Upper lobe of right lung (tissue), 1 donor: ENCODE measurements around the gene CRYL1. TPM values are rescaled to one million over a fixed set of nuclear protein-coding genes. Genes with fewer than 3 reads are reported as not detected.
"Not testable (repeated sequence)": the region's sequence is repeated elsewhere in the genome, so short reads cannot be mapped to it uniquely, and the experiment has no call there.

Experiments used
- ATAC-seq: fragments of 200-7000 bp; cut with Tn5 transposase; one replicate; pipeline ENCODE4 v1.9.1; 2020; ENCODE audit warnings: mild to moderate bottlenecking, moderate library complexity
- DNase-seq: peaks from one replicate; pipeline ENCODE4 v3.0.0-alpha.2; 2020
- H3K27ac ChIP-seq: fragments of 200-600 bp; one replicate; pipeline ENCODE4 v1.8.0; 2022
- H3K27me3 ChIP-seq: fragments of 200-600 bp; one replicate; pipeline ENCODE4 v1.8.0; 2022; ENCODE audit warnings: mild to moderate bottlenecking
- H3K36me3 ChIP-seq: fragments of 200-600 bp; one replicate; pipeline ENCODE4 v1.8.0; 2022
- H3K4me1 ChIP-seq: fragments of 200-600 bp; one replicate; pipeline ENCODE4 v1.8.0; 2022
- H3K4me3 ChIP-seq: fragments of 200-600 bp; one replicate; pipeline ENCODE4 v1.8.0; 2022; ENCODE audit warnings: mild to moderate bottlenecking
- H3K9me3 ChIP-seq: fragments of 200-600 bp; one replicate; pipeline ENCODE4 v1.8.0; 2022
- intact Hi-C: fragments of 100-400 bp; cut with DNase I; formaldehyde crosslinking; loops from one replicate; pipeline ENCODE4 v1.11.0; 2022
- total RNA-seq: library from RNA; stranded (reverse); fragmentation: NEBNext Ultra II Directional; extraction: Animal tissue kit (Norgen Biotek cat#: 25700); gene quantifications from one replicate; pipeline ENCODE4 v1.2.1, GENCODE V29; 2021
- TF ChIP-seq, protein P1 (sequence below): fragments of 200-600 bp; IDR thresholded peaks from one replicate; pipeline ENCODE4 v1.8.0; 2022; ENCODE audit warnings: antibody characterized with exemption
- donor health status: DM: no; HTN: yes; CAD: no; lungs with severe emphysema.

Gene CRYL1
- total RNA-seq, 1 donor from 2014 or later, result 28.5 TPM

DNA sequence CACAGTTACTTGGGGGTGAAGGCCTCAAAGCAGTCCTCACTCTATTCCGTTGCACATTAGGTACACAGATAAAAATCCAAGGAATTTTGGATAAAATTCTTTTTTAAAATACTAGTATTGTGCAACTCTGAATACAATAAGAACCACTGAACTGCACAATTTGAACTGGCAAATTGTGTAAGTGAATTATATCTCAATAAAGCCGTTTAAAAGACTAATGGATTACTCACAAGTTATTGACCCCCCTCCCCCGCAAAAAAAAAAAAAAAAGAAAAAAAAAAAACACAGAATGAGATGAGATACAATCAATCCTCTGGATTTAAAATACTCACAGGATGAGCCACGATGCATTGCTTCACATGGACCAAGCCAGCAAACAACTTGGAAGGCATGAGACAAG lies 86.4 kb downstream of the CRYL1 start:
- Histone ChIP-seq H3K4me3 (no peak overlapping the region), H3K9me3 (no peaks in the 10 kb centered on the region), H3K27ac (no peak overlapping the region), H3K36me3 (no peaks in the 10 kb centered on the region), H3K27me3 (no peaks in the 10 kb centered on the region), H3K4me1 (no peaks in the 10 kb centered on the region)
- TF ChIP-seq, protein P1, sequence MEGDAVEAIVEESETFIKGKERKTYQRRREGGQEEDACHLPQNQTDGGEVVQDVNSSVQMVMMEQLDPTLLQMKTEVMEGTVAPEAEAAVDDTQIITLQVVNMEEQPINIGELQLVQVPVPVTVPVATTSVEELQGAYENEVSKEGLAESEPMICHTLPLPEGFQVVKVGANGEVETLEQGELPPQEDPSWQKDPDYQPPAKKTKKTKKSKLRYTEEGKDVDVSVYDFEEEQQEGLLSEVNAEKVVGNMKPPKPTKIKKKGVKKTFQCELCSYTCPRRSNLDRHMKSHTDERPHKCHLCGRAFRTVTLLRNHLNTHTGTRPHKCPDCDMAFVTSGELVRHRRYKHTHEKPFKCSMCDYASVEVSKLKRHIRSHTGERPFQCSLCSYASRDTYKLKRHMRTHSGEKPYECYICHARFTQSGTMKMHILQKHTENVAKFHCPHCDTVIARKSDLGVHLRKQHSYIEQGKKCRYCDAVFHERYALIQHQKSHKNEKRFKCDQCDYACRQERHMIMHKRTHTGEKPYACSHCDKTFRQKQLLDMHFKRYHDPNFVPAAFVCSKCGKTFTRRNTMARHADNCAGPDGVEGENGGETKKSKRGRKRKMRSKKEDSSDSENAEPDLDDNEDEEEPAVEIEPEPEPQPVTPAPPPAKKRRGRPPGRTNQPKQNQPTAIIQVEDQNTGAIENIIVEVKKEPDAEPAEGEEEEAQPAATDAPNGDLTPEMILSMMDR, result no peak
- ATAC-seq (no peak), DNase-seq (no peak)
- intact Hi-C loops, result no loop called here

DNA sequence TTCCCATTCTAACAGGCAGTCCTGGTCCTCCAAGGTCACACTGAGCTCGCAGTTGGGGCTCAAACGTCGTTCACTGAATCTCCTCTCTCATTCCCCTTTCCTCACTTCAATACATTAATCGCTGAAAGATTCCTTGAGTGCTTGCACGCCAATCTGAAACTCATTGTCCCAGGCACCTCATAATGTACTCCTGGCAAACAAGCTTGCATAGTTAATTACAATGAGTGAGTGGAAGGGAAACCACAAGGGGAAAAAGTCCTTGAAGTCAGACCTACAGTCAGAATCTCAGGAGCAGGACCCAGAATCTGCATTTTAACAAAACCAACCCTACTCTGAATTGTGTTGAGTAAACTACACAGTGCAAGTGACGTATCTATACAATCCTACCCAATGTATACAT lies 86.9 kb downstream of the CRYL1 start:
- intact Hi-C loops, result no loop called here
- ATAC-seq, result no peak
- H3K4me1 ChIP-seq, result no peaks in the 10 kb centered on the region

DNA sequence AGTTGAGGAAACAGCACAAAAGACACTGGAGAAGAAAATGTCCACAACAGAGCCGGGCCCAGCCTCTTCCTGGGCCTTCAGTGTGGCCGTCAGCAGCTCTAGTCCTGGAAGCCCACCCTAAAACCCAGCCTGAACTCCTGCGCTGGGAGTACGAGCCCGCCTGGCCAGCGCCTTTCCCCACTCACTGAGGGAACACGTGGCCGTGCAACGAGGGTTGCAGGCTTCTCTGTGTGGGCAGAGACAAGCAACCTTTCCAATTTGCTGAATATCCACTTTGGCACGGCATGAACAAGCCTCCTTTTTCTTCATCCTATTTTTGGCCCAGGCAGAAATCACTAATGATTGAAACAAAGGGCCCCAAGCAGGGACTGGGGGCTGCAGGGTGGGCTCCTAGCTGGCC lies 89.2 kb downstream of the CRYL1 start:
- TF ChIP-seq, protein P1, result no peak
- H3K27me3 ChIP-seq, result no peaks in the 10 kb centered on the region
- no peaks in the 10 kb centered on the region for H3K9me3 ChIP-seq
- H3K36me3 ChIP-seq, result peaks cover 5% of the 10 kb centered on the region
- no peak for DNase-seq
- H3K4me3 ChIP-seq, result no peak overlapping the region
- no peaks in the 10 kb centered on the region for H3K4me1 ChIP-seq
- no peak for ATAC-seq
- intact Hi-C loops, result no loop called here
- no peak overlapping the region for H3K27ac ChIP-seq

More for the DNA sequence above, 86.9 kb downstream of the CRYL1 start:
- Histone ChIP-seq H3K9me3 (no peaks in the 10 kb centered on the region), H3K27ac (no peak overlapping the region), H3K27me3 (no peaks in the 10 kb centered on the region), H3K36me3 (no peaks in the 10 kb centered on the region), H3K4me3 (no peak overlapping the region)
- no peak for DNase-seq
- TF ChIP-seq, protein P1, result no peak

DNA sequence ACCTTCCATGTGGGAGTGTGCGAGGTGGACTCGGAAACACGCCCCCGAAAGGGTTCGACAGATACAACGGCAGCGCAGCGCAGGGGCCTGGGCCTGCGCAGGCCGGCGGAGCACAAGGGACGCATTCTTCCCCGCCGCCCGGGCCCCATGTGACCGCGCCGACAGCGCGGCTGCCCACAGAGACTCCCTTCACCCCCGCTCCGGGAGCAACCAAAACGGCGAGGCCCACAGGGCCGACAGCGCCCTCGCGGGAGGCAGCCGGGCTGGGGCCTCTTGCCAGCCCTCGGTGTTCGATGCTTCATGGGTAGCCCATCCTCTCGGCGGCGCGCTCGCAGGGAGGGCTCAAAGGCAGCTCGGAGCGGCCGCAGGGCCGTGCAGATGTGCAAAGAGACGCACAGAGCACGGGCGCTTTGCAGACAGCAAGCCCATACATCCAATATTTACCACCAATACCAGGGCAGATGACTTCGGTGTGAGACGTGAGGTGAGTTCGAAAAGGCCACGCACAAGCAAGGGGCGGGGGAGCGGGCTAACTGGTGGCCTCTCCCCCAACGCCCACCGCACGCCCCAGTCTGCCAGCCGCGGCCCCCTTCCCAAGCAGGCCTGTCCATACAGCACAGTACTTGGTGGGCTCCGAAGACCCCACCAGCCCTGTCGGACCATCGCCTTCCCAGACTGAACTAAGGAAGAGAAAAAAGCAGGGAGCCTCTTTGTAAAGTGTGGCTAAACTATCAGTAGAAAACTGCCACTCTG lies 89.9 kb downstream of the CRYL1 start:
- ATAC-seq (no peak), DNase-seq (no peak)
- TF ChIP-seq, protein P1, result no peak
- Histone ChIP-seq H3K9me3 (no peaks in the 10 kb centered on the region), H3K27ac (no peak overlapping the region), H3K27me3 (no peaks in the 10 kb centered on the region), H3K4me3 (no peak overlapping the region), H3K4me1 (no peaks in the 10 kb centered on the region), H3K36me3 (peaks cover 12% of the 10 kb centered on the region)
- intact Hi-C loops, result no loop called here

DNA sequence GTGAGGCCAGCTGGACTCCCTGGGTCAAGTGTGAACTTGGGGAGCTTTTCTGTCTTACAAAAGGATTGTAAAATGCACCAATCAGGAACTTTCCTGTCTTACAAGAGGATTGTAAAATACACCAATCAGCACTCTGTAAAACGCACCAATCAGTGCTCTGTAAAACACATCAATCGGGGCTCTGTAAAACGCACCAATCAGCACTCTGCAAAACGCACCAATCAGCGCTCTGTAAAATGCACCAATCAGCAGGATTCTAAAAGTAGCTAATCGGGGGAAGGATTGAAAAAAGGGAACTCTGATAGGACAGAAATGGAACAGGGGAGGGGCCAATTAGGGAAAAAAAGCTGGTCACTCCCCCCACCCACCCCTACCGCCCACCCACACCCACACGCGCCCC lies 91.4 kb downstream of the CRYL1 start:
- H3K9me3 ChIP-seq, ATAC-seq, intact Hi-C loops: not testable (repeated sequence)

DNA sequence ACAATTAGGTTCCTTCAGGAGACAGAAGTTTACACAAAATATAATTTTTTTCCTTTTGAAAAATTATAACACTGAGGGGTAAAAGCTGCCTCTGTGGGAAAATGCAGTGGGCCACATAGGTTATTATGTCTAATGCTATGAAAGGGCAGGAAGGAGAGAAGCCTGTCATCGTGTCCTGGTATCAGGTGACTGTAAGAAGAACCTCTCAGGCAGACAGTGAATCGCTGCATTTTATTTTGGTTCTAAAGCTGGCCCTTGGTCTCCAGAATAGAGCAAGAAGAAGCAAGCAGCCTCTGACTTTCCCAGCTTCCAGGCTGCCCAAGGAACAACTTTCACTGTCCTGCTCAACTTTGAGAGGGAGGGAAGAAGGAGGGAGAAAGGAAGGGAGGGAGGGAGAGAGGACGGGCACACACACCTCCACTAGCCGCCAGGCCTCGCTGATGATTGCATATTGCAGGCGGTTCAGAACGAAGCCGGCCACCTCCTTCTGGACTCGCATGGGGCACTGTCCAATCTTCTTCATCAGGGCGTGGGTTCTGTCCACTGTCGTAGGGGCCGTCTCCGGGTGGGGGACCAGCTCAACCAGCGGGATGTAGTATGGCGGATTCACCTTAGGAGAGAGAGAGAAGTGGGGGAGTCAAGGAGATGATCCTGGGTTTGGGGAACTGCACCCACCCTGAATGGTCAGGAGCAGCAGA lies 93.8 kb downstream of the CRYL1 start:
- Histone ChIP-seq H3K36me3 (peaks cover 12% of the 10 kb centered on the region), H3K9me3 (no peaks in the 10 kb centered on the region), H3K4me1 (no peaks in the 10 kb centered on the region), H3K27ac (no peak overlapping the region), H3K27me3 (no peaks in the 10 kb centered on the region), H3K4me3 (no peak overlapping the region)
- ATAC-seq (no peak), DNase-seq (no peak)
- TF ChIP-seq, protein P1, result no peak
- intact Hi-C loops, result no loop called here

More for the DNA sequence above, 91.4 kb downstream of the CRYL1 start:
- not testable (repeated sequence) for H3K4me3 ChIP-seq, H3K27ac ChIP-seq, DNase-seq, H3K4me1 ChIP-seq, H3K27me3 ChIP-seq
- peaks cover 12% of the 10 kb centered on the region for H3K36me3 ChIP-seq
